ENCODE data around the gene ZNF277.
"Not testable (repeated sequence)": the region's sequence is repeated elsewhere in the genome, so short reads cannot be mapped to it uniquely, and the experiment has no call there.

Gene ZNF277

GRCh38 chr7:112300072-112300471 lies 93.6 kb downstream of the ZNF277 start:
- no peak for TF ChIP-seq CTCF (IDR thresholded peaks at IDR 0.05; ENCODE audit: low read depth, low read length)
- DNase-seq (ENCODE audit: low read depth in 2 of 2) = no peak
- H3K4me3 ChIP-seq (replicated peaks in 1 of 2; ENCODE audit: low read depth in 2 of 2, low read length in 2 of 2) = no peak overlapping the region

GRCh38 chr7:112300831-112301407 lies 94.4 kb downstream of the ZNF277 start:
- no peak for TF ChIP-seq CTCF (IDR thresholded peaks at IDR 0.05; ENCODE audit: low read depth, low read length)
- no peak for DNase-seq (ENCODE audit: low read depth in 2 of 2)
- H3K4me3 ChIP-seq (replicated peaks in 1 of 2; ENCODE audit: low read depth in 2 of 2, low read length in 2 of 2) = no peak overlapping the region

- H3K4me3 ChIP-seq (replicated peaks in 1 of 2; ENCODE audit: low read depth in 2 of 2, low read length in 2 of 2) = no peak overlapping the region
- no peak for DNase-seq (ENCODE audit: low read depth in 2 of 2)
- no peak for TF ChIP-seq CTCF (IDR thresholded peaks at IDR 0.05; ENCODE audit: low read depth, low read length)
Observed at GRCh38 chr7:112302566-112302965, 96.1 kb downstream of the ZNF277 start.

GRCh38 chr7:112306903-112307302 lies 100.4 kb downstream of the ZNF277 start:
- no peak overlapping the region for H3K4me3 ChIP-seq (replicated peaks in 1 of 2; ENCODE audit: low read depth in 2 of 2, low read length in 2 of 2)
- no peak for DNase-seq (ENCODE audit: low read depth in 2 of 2)
- TF ChIP-seq CTCF (IDR thresholded peaks at IDR 0.05; ENCODE audit: low read depth, low read length) = no peak

GRCh38 chr7:112307506-112307905 lies 101.0 kb downstream of the ZNF277 start:
- DNase-seq (ENCODE audit: low read depth in 2 of 2) = no peak
- H3K4me3 ChIP-seq (replicated peaks in 1 of 2; ENCODE audit: low read depth in 2 of 2, low read length in 2 of 2) = no peak overlapping the region
- TF ChIP-seq CTCF (IDR thresholded peaks at IDR 0.05; ENCODE audit: low read depth, low read length) = no peak

- TF ChIP-seq CTCF (IDR thresholded peaks at IDR 0.05; ENCODE audit: low read depth, low read length) = no peak
- no peak overlapping the region for H3K4me3 ChIP-seq (replicated peaks in 1 of 2; ENCODE audit: low read depth in 2 of 2, low read length in 2 of 2)
- DNase-seq (ENCODE audit: low read depth in 2 of 2) = no peak
Observed at GRCh38 chr7:112308974-112309373, 102.5 kb downstream of the ZNF277 start.

GRCh38 chr7:112316803-112317202 lies 110.3 kb downstream of the ZNF277 start:
- H3K4me3 ChIP-seq (replicated peaks in 1 of 2; ENCODE audit: low read depth in 2 of 2, low read length in 2 of 2); DNase-seq (ENCODE audit: low read depth in 2 of 2): not testable (repeated sequence)

Measured in cardiac fibroblast (primary cell).